NCI-H187 treated with DMSO at 0.1 percent for 48 hours (cell line): ENCODE measurements around the gene PACSIN1.

Experiments
- DNase-seq: peaks from one replicate; lab custom pipeline; 2025; lab: John Stamatoyannopoulos, UW

Gene PACSIN1

GRCh38 chr6:34562350-34562749 is 96.5 kb downstream of the PACSIN1 start:
- DNase-seq: no peak

- no peak for DNase-seq
Observed at GRCh38 chr6:34562861-34563512, 97.1 kb downstream of the PACSIN1 start.

GRCh38 chr6:34563513-34563870 is 97.6 kb downstream of the PACSIN1 start:
- DNase-seq: no peak

- DNase-seq: no peak
Observed at GRCh38 chr6:34564181-34564580, 98.3 kb downstream of the PACSIN1 start.

- no peak for DNase-seq
Observed at GRCh38 chr6:34565722-34566137, 99.9 kb downstream of the PACSIN1 start.

GRCh38 chr6:34566830-34567546 is 101.1 kb downstream of the PACSIN1 start:
- no peak for DNase-seq

GRCh38 chr6:34568341-34569201 is 102.7 kb downstream of the PACSIN1 start:
- no peak for DNase-seq

- DNase-seq: no peak
Observed at GRCh38 chr6:34569361-34569973, 103.6 kb downstream of the PACSIN1 start.

- no peak for DNase-seq
Observed at GRCh38 chr6:34570066-34570833, 104.4 kb downstream of the PACSIN1 start.

GRCh38 chr6:34571388-34571787 is 105.5 kb downstream of the PACSIN1 start:
- DNase-seq: no peak

GRCh38 chr6:34572021-34572420 is 106.1 kb downstream of the PACSIN1 start:
- DNase-seq: no peak

- no peak for DNase-seq
Observed at GRCh38 chr6:34572585-34572984, 106.7 kb downstream of the PACSIN1 start.

- DNase-seq: no peak
Observed at GRCh38 chr6:34573567-34574183, 107.8 kb downstream of the PACSIN1 start.

GRCh38 chr6:34574647-34575293 is 108.9 kb downstream of the PACSIN1 start:
- no peak for DNase-seq

GRCh38 chr6:34575326-34575725 is 109.5 kb downstream of the PACSIN1 start:
- DNase-seq: no peak

- DNase-seq: no peak
Observed at GRCh38 chr6:34576286-34576955, 110.5 kb downstream of the PACSIN1 start.

GRCh38 chr6:34578445-34579262 is 112.8 kb downstream of the PACSIN1 start:
- DNase-seq: no peak

GRCh38 chr6:34580707-34581560 is 115.1 kb downstream of the PACSIN1 start:
- no peak for DNase-seq
